Measurements from ENCODE around the gene PDE2A.
A peak's percentile ranks its signal among the peaks of the same experiment; 100 is the strongest.
"Not testable (repeated sequence)": the region's sequence is repeated elsewhere in the genome, so short reads cannot be mapped to it uniquely, and the experiment has no call there.

Gene PDE2A

DNA sequence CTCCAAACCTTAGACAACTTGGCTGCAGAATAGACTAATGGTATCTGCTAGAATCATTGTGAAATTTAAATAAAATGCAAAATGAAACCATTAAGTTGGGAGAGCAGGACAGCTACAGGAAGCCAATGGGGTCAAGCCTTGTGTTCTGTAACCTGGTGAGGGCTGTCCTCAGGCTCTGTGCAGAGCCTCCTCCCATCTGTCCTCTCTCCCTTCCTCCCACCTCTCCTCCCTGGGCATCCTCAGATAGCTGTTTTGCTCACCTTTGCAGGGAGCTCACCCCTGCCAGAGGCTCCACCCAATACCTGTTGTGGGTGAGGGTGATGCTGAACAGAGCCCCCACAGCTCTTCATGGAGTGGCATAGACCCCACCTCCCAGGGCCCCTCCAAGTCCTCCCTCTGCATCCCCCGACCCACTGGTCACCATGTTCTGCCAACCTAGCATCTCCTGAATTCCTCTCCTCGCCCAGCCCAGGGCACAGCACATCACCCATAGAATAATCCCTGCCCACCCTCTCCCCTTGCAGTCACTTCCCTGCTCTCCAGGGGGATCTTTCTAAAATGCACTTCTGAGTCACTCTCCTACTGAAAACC, 100.3 kb downstream of the PDE2A start:
- DNase-seq = no peak

DNA sequence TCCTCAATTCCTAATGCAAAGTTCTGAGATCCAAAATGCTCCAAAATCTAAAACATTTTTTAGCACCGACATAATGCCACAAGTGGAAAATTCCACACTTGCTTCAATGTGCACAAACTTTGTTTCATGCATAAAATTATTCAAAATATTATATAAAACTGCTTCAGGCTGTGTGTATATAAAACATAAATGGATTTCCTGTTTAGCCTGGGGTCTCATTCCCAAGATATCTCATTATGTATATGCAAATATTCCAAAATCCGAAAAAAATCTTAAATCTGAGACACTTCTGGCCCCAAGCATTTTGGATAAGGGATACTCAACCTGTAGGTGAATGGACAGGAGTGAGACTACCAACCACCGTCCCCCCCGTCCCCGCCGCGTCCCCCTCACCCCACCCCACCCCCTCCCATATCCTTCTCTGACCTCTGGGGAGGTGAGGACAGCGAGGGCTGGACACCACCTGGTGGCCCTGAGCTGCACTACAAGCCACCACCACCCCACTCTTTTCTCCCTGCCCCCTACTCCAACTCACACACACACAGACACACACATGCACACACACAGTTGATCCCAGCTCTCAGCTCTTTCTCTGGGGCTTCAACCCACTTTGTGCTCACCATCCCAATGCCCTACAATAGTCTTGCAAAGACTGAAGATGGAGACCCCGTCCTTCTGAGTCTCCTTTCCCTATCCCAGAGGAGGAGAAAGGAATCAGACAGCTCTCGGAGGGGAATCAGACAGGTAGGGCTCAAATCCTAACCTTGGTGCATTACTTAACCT, 101.0 kb downstream of the PDE2A start:
- peak in 1 of 2 experiments; percentile 29 for DNase-seq

DNA sequence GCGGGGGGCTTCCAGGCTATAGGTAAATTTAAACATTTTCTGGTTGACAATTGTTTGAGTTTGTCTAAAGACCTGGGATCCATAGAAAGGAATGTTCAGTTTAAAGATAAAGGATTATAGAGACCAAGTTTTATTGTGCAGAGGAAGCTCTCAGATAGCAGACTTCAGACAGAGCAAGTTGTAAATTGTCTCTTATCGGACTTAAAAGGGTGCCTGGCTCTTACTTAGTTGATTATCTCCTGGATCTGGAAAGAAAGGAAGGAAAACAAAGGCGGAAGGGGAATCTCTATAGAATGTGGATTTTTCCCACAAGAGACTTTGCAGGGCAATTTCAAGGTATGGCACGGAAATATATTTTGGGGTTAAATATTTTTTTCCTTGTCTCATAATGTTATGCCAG, 101.7 kb downstream of the PDE2A start:
- DNase-seq = not testable (repeated sequence)

DNA sequence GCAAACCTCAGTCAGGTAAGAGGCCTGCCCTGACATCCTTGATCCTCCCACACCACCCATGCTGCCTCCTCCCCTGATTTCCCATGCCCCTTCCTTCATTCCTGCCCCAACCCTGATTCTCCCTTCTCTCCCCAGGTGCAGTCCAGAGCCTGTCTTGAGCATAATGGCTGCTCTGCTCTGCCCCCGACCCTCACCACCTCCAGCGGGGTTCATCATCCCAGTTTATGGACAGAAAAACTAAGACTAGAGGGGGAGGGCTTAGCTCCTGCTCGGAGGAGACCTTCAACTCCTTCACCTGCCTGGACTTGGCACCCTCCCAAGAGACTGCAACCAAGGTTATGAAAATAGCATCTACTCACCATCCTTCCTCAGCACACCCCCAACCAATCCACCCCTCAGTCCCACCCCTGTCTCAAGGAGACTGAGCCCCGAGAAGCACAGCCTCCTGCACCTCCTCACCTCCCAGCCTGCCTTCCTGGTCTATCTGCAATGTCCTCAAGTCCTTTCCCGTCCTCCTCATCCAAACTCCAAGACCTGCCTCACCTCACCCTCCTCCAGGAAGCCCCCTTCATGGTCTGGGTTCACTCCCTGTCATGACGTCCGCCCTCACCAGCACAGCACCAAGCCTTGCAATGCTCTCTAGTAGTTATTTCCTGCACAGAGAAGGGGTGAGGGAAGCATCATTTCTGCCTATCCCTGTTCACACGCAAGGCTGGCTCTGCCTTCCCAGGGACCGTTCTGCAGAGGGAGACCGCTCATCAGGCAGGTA, 103.1 kb downstream of the PDE2A start:
- DNase-seq = no peak

DNA sequence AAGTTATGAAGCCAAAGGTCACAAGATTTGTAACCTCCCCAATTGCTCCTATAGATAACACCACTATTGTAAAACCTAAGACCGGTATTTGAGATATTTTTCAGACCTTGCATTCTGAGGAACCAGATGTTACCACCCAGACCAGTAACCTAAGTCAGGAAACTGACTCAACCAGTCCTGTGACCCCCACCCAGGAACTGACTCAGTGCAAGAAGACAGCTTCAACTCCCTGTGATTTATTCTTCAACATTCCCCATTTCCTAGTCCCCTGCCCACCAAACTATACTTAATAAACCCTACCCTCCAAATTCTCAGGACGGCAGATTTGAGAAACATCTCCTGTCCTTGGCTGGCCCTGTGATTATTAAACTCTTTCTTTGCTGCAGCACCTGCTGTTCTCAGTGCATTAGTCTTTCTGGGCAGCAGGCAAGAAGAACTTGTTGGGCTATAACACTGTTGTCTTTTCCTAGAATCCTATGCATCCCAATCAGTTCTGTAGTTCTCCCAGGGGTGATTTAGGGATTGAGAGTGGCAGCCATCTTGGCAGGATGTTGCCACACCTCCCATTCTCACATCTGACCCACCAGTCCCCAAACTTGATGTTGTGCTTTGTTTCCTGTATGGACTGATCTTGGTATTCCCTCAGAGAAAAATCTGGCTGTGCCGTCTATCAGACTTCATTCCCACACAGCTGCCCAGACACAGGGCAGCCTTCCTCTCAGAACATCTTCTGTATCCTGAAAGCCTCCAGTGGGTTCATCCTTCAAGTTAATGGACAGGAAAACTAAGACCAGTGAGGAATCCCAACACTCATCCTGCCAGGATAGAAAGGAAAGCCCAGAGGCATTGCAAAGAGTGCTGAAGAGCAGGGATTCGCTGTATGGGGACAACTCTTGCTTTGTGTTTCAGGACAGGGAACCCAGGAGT, 104.0 kb downstream of the PDE2A start:
- DNase-seq = no peak

DNA sequence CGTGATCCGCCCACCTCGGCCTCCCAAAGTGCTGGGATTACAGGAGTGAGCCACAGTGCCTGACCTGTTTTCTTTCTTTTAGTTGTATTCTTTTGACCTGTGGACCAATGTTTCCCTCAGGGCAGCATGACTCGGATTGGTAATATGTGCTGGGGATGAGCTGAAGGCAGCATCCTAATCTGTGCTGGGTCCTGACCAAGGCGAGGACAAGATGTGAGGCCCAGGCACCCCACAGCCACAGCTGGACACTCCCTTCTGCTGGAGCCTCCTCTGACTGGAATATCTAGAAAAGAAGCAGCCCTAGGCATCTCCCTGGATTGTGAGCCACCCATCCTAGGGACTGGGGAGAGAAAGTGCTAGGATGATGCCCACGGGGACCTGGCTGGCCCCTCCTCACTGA, 105.4 kb downstream of the PDE2A start:
- no peak for DNase-seq

DNA sequence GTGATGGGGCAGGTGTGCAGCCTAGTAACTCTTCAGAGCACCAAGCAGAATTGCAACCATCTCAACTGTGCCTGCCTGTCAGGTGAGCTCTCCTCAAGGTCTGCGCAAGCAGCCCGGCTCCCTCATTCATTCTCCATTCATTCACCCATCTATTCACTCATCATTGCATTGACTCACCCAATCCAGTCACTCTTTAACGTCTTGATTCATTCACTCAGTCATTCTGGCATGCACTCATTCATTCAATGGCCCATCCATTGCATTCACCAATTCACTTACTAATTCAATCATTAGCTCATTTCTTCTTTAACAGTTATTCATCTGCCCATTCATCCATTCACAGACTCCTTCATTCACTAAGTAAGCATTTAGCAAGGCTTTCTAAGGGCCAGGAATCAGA, 111.8 kb downstream of the PDE2A start:
- DNase-seq = no peak

DNA sequence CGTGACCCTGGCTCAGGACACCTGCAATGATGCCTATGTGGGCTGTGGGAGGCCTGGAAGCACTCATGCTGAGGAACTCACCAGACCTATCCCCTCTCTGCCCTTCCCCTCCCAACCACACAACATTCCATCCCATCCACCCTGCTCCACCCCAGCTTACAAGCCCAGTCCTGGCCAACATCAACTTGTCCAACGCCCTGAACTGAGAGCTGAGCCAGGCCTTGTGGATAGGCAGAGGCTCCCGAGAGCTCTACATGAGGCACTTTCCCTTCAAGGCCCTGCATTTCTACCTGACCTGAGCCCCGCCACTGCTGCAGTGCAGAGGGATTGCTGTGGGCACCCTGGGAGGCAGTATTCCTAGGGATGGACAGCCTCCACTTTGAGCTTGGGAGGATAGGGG, 112.4 kb downstream of the PDE2A start:
- no peak for DNase-seq

DNA sequence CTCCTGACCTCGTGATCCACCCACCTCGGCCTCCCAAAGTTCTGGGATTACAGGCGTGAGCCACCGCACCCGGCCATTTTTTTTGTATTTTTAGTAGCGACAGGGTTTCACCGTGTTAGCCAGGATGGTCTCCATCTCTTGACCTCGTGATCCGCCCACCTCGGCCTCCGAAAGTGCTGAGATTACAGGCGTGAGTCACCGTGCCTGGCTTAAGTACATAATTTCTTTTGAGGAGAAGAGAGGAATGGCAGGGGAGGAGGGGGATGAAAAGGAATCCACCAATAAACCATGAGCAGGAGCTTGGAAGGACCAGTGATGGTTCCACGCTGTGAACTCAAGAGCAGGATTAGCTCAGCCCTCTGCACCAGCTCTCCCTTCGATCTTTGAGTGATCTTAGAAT, 113.4 kb downstream of the PDE2A start:
- not testable (repeated sequence) for DNase-seq

DNA sequence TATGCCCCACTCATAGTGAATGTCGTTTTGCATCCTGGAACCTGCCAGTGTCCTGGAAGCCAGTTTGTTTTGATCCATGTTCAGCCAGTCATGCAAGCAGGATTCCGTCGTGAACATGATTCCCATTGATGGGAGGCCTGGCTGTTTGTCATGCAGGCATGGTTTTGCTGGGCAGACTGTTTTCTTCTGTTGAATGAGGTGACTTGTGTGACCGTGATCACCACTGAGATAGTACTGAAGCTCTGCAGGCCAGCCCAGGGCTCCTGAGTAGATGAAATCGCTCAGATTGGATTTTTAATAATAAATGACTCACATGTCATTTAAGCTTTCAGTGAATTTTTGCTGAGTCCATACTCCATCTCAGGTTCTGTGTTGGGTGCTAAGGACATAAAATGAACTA, 117.8 kb downstream of the PDE2A start:
- DNase-seq = no peak

DNA sequence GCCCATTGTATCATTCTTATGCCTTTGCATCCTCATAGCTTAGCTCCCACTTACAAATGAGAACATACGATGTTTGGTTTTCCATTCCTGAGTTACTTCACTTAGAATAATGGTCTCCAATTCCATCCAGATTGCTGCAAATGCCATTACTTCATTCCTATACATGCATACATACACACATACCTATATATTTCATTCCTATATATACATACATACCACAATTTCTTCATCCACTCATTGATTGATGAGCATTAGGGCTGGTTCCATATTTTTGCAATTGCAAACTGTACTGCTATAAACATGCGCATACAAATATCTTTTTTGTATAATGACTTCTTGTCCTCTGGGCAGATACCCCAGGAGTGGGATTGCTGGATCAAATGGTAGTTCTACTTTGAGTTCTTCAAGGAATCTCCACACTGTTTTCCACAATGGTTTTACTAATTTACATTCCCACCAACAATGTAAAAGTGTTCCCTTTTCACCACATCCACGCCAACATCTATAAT, 119.2 kb downstream of the PDE2A start:
- not testable (repeated sequence) for DNase-seq

DNA sequence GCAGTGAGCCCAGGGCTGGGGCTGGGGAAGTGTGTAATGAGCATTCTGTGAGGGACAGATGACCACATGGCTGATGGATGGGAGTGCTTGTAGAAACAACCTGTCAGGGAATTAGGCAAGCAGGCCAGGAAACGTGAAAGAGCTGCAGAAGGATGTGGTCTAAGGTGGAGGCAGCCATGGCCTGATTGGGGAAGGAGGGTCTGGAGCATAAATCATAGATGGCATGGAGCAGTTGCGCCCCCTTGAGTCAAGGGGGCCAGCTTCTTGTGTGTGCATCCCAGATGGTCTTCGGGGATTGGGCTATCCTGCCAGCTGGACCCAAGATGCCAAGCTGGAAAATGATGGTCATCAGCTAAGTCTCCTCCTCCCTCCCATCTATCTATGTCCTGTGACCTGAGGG, 120.5 kb downstream of the PDE2A start:
- DNase-seq = peak in 1 of 2 experiments; percentile 33

DNA sequence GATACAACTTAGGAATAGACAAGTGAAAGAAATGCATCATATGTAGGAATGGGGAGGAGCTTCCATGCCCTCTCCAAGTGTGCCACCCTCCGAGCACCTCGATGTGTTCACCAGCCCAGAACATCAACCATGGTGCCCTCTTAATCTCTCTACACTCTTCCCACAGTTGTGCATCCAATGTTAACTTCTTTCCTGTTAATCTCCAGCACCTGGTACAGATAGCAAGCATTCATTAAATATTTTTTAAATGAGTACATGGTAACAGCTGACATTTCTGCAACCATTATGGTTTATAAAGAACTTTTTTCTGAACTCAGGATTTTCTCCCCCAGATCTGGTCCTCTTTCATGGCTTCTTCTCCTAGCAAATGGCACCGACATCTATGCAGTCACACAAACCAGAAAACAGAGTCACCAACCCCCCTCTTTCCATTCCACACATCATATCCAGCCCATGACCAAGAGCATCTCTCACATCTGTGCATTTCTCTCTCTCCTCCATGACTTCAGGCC, 121.8 kb downstream of the PDE2A start:
- DNase-seq = no peak

DNA sequence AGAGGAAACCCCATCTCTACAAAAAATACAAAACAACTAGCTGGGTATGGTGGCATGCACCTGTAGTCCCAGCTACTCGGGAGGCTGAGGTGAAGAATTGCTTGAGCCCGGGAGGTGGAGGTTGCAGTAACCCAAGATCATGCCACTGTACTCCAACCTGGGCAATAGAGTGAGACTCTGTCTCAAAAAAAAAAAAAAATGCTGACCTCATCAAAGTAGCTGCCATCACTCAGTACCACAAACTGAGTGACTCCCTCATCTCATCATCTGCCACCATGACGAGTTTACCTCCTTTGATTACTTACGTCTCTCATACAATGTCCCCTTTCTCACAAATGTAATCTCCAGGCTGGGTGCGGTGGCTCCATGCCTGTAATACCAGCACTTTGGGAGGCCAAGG, 122.7 kb downstream of the PDE2A start:
- DNase-seq = no peak

DNA sequence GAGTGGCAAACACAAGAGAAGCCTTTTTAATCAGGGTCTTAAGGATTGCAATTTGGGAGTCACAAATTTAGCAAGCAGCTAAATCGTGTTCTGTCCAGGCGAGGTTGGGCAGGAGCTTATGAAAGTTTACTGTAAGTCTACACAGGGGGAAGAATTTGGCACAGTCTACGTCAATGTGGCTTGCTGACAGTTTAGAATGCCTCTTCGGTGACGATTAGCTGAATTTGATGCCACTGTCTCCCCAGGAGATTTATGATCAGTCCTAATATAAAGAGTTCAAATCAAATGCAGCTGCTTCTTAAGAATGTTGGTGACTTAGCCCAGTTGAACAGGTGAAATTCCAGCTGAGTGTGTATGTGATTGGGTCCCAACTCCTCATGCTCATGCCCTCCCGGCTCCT, 125.8 kb downstream of the PDE2A start:
- no peak for DNase-seq

DNA sequence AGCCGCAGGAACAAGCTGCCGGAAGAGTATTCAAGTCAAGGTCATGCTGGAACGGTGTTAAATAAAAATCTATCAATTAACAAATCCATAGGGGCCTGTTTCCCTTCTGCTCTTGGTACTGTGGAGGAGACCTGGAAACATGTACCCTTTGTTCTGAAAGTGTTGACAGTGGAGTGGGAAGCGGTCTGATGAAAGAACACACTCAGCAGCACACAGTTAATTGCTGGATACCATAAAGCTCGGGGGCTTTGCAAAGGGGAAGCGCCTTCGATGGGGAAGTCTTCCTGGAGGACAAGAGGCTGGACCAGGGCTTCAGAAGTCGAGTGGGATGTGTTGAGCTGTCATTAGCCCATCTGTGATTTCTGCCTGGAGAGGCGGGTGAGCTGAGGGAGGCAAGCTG, 127.4 kb downstream of the PDE2A start:
- no peak for DNase-seq

DNA sequence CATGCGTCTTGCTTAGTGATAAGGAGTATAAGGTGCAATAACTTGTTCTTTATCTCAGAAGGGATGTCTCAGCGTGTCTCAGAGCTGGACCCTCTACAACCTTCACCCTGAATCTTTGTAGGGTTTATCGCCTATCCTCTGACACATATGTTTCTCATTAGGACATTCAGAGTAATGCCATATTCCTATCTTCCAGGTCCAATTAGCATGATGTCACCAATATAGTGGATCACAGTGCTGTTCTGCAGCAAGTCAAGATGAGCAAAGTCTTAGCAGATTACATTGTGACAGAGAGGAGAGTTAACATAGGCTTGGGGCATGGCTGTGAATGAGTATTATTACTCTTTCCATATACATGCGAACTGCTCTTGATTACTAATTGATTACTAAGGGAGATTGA, 129.6 kb downstream of the PDE2A start:
- no peak for DNase-seq

DNA sequence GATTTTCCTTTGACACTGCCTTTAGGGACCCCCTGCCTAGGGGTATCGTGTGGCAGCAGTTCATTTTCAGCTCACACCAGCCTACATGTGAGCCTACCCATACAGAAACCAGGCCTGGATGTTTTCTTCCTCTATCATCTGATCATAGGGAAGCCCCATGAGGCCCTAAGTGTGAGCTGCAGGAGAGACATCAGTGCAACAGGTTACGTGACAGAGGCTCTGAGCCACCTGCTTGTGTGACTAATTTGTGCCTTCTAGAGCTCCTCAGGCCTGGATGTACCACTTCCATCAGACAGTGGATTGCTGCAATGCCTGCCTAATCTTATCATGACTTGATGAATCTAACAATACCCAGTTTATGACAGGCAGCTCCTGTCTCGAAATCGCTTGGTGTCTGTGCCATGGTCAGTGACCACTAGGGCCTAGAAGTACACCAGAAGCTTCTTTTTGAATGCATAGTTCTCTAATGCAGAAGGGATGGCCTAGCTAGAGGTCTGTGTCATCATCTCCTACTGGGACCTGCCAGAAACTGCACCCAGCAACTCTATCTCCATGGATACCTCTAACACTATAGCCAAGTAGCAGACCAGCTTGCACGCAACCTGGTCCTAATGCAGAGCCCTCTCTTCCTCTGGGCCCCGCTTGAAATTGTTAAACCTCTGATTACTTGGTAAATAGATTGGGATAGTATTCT, 130.2 kb downstream of the PDE2A start:
- DNase-seq = no peak

DNA sequence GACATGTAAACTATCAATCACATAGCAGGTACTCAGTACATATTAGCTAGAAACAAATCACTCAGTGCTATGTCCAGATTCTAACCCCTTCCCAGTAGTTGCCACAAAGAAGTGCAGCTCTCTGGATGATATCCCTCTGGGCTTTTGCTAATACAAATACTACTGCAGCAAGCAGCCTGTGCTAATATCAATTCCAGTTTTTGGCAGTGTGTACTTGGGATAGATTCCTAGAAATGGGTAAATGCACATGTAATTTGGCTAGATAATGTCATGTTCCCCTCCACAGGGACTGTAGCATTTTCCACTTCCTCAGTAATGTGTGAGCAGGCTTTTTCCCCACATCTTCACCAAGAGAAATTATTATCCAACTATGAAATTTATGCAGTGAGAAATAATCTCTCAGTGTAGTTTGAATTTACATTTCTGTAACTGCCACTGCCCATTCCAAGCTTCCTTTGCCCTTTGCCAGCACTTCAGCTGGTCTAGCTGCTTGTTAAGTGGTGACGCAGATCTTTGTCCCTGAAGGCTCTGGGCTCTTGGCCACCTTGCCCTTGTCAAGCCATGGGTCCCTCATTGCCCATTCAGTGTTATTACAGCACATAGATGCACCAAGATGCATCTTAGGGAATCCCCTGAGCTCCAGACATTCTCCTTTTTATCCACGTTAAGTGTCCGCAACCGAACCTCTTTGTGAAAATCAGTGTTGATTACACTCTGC, 132.8 kb downstream of the PDE2A start:
- DNase-seq = no peak

DNA sequence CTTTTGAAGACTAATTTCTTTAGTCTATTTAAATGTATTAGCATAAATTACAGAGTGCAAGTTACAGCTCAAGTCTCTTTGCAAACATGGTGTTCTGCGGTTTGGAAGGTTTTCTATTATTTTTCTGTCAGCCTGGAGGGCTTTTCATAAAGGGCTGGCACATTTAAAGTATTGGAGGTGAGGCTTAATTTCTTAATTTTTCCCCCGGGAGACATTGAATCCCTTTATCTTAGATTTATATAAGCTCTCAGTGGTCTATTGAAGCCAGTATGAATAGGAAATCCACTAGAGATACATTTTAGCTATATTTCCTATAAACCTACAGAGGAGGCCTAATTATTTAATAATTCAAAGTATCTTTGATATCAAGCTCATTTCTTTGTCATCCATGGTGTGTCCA, 137.2 kb downstream of the PDE2A start:
- DNase-seq = no peak

DNA sequence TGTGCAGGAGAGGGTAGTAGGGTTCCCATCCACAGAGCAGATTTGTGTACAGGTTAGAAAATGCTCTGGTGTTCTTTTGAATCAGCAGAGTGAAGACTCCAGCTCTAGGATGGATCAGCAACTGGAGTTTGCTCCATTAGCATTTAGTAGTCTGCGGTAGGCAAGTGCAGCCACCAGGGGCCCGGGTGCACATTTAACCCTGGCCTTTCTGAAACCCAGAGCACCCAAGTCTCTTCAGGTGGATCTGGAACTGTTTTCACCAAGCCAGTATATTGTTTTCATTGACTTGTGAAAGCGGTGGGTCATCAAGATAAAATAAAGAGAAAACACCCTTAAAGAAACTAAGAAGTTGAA, 139.1 kb downstream of the PDE2A start:
- no peak for DNase-seq

Measured in NCI-H524 (cell line).